HL-60/S4 (cell line): ENCODE measurements around the gene CHRM5.

Source experiments
- in situ Hi-C: fragments of 300-500 bp; cut with MboI; formaldehyde crosslinking; loops from 2 replicates; pipeline ENCODE4 v1.14.3; 2022; ENCODE audit warnings: low sequenced_read_pairs

Gene CHRM5

GRCh38 chr15:34079904-34080303, 111.6 kb downstream of the CHRM5 start:
- in situ Hi-C loops = no loop called here

GRCh38 chr15:34084086-34084485, 115.8 kb downstream of the CHRM5 start:
- in situ Hi-C loops = no loop called here

- in situ Hi-C loops = no loop called here
Measured at GRCh38 chr15:34085746-34086145, 117.4 kb downstream of the CHRM5 start.

GRCh38 chr15:34099914-34100313, 131.6 kb downstream of the CHRM5 start:
- in situ Hi-C loops = loop anchor here (10.0 to 25.0 kb wide), 2 partner anchors 125 to 262 kb away; partner anchors contain the start of genes EMC4 and LPCAT4

GRCh38 chr15:34101366-34102174, 133.3 kb downstream of the CHRM5 start, which contains the start of the genes EMC7 and PGBD4:
Gene EMC7 (minus strand): TSS chr15:34101862. CDS start chr15:34101839, 23 bp downstream.
Gene PGBD4 (plus strand): TSS chr15:34102083. CDS start chr15:34102532, 449 bp downstream.
- in situ Hi-C loops = loop anchor here (10.0 to 25.0 kb wide), 2 partner anchors 123 to 261 kb away; partner anchors contain the start of genes EMC4 and LPCAT4

GRCh38 chr15:34102175-34102925, 134.1 kb downstream of the CHRM5 start:
- in situ Hi-C loops = loop anchor here (10.0 to 25.0 kb wide), 2 partner anchors 122 to 260 kb away; partner anchors contain the start of genes EMC4 and LPCAT4

- in situ Hi-C loops = loop anchor here (10.0 to 25.0 kb wide), 2 partner anchors 118 to 256 kb away; partner anchors contain the start of genes EMC4 and LPCAT4
Measured at GRCh38 chr15:34106423-34106822, 138.1 kb downstream of the CHRM5 start.

GRCh38 chr15:34107315-34107714, 139.0 kb downstream of the CHRM5 start:
- in situ Hi-C loops = loop anchor here (10.0 to 25.0 kb wide), 2 partner anchors 117 to 255 kb away; partner anchors contain the start of genes EMC4 and LPCAT4

GRCh38 chr15:34109797-34110663, 141.7 kb downstream of the CHRM5 start:
- in situ Hi-C loops = loop anchor here (10.0 to 25.0 kb wide), 2 partner anchors 115 to 252 kb away; partner anchors contain the start of genes EMC4 and LPCAT4

GRCh38 chr15:34111488-34111887, 143.2 kb downstream of the CHRM5 start:
- in situ Hi-C loops = loop anchor here (25.0 kb wide), 1 partner anchor 251 kb away; the partner anchor contains the start of gene LPCAT4

GRCh38 chr15:34114215-34114614, 145.9 kb downstream of the CHRM5 start:
- in situ Hi-C loops = loop anchor here (25.0 kb wide), 1 partner anchor 248 kb away; the partner anchor contains the start of gene LPCAT4

- in situ Hi-C loops = loop anchor here (25.0 kb wide), 1 partner anchor 248 kb away; the partner anchor contains the start of gene LPCAT4
Measured at GRCh38 chr15:34114739-34115138, 146.4 kb downstream of the CHRM5 start.

GRCh38 chr15:34116620-34117019, 148.3 kb downstream of the CHRM5 start:
- in situ Hi-C loops = loop anchor here (25.0 kb wide), 1 partner anchor 246 kb away; the partner anchor contains the start of gene LPCAT4
